HepG2 (cell line): ENCODE results near the gene OTC. TPM values are rescaled to one million over a fixed set of nuclear protein-coding genes. Genes with fewer than 3 reads are reported as not detected.

Experiments
- EHMT2 ChIP-seq: fragments of 200-600 bp; sonication (generic); IDR thresholded peaks from 2 replicates; pipeline ENCODE4 v1.7.0; 2017; ENCODE audit warnings: antibody characterized with exemption, low read depth, low read length, borderline replicate concordance
- ELF4 ChIP-seq: sonication (generic); formaldehyde crosslinking; IDR thresholded peaks from 2 replicates; pipeline ENCODE4 v1.5.0; 2020; ENCODE audit warnings: missing genetic modification reagents, mild to moderate bottlenecking, moderate library complexity, borderline replicate concordance
- EZH2 ChIP-seq: conservative IDR thresholded peaks from 2 replicates; pipeline ENCODE4 v1.6.1; 2012; ENCODE audit warnings: mild to moderate bottlenecking, low read depth, low read length, moderate library complexity
- KDM6A ChIP-seq: IDR thresholded peaks from 2 replicates; pipeline ENCODE4 v1.6.1; 2016; ENCODE audit warnings: low read depth
- MTF2 ChIP-seq: sonication (generic); formaldehyde crosslinking; IDR thresholded peaks from 2 replicates; pipeline ENCODE4 v1.5.0; 2020; ENCODE audit warnings: missing genetic modification reagents, borderline replicate concordance
- MXD1 ChIP-seq: sonication (generic); formaldehyde crosslinking; IDR thresholded peaks from 2 replicates; pipeline ENCODE4 v1.4.0; 2020; ENCODE audit warnings: mild to moderate bottlenecking, missing genetic modification reagents
- PHB2 ChIP-seq: fragments of 450-650 bp; IDR thresholded peaks from 2 replicates; pipeline ENCODE4 v1.6.1; 2018; ENCODE audit not compliant: partially characterized antibody
- SIX4 ChIP-seq: sonication (generic); formaldehyde crosslinking; IDR thresholded peaks from 2 replicates; pipeline ENCODE4 v1.4.0; 2020; ENCODE audit warnings: missing genetic modification reagents
- SMAD3 ChIP-seq: sonication (generic); formaldehyde crosslinking; IDR thresholded peaks from 2 replicates; pipeline ENCODE4 v1.4.0; 2020; ENCODE audit warnings: missing genetic modification reagents
- TP53 ChIP-seq: sonication (generic); formaldehyde crosslinking; conservative IDR thresholded peaks from 2 replicates; pipeline ENCODE4 v1.4.0; 2020; ENCODE audit warnings: missing genetic modification reagents
- ZBTB43 ChIP-seq: sonication (generic); formaldehyde crosslinking; conservative IDR thresholded peaks from 2 replicates; pipeline ENCODE4 v1.4.0; 2020; ENCODE audit warnings: missing genetic modification reagents
- ZNF33A ChIP-seq: sonication (generic); formaldehyde crosslinking; IDR thresholded peaks from 2 replicates; pipeline ENCODE4 v1.5.1; 2020; ENCODE audit warnings: missing genetic modification reagents, mild to moderate bottlenecking, moderate library complexity, borderline replicate concordance
- ZNF367 ChIP-seq: sonication (generic); formaldehyde crosslinking; IDR thresholded peaks from 2 replicates; pipeline ENCODE4 v1.4.0; 2020; ENCODE audit warnings: missing genetic modification reagents, borderline replicate concordance
- ZNF570 ChIP-seq: sonication (generic); formaldehyde crosslinking; IDR thresholded peaks from 2 replicates; pipeline ENCODE4 v1.4.0; 2020; ENCODE audit warnings: mild to moderate bottlenecking, missing genetic modification reagents, borderline replicate concordance
- ZNF619 ChIP-seq: sonication (generic); formaldehyde crosslinking; IDR thresholded peaks from 2 replicates; pipeline ENCODE4 v1.4.0; 2020; ENCODE audit warnings: mild to moderate bottlenecking, missing genetic modification reagents
- ZNF772 ChIP-seq: sonication (generic); formaldehyde crosslinking; IDR thresholded peaks from 2 replicates; pipeline ENCODE4 v1.5.0; 2020; ENCODE audit warnings: mild to moderate bottlenecking, missing genetic modification reagents
- polyA plus RNA-seq, 8 experiments: library from polyadenylated mRNA; depleted of rRNA in 3 of 8; stranded (reverse) in 7 of 8; unstranded in 1 of 8; fragments of >200 nt; fragmentation: Illumina TruSeq in 4 of 8; extraction: Trizol in 4 of 8; gene quantifications; 2 replicates each; pipeline versions ENCODE4 v1.2.1 to v1.2.3, GENCODE V29; 2011 to 2016; ENCODE audit warnings: low read depth in 4 of 8, missing spikeins in 1 of 8, mixed read lengths in 1 of 8; ENCODE audit not compliant: insufficient read depth in 1 of 8
- total RNA-seq, 5 experiments: library from RNA; depleted of rRNA; stranded (reverse); fragments of >200 nt; fragmentation: Illumina TruSeq; extraction: Trizol; gene quantifications; 2 replicates each; pipeline ENCODE4 v1.2.3, GENCODE V29; 2016; ENCODE audit warnings: low read depth in 1 of 5
- TF ChIP-seq, protein P1 (sequence below): sonication (generic); formaldehyde crosslinking; IDR thresholded peaks from 2 replicates; pipeline ENCODE4; 2020; ENCODE audit warnings: missing genetic modification reagents, mild to moderate bottlenecking, borderline replicate concordance
- TF ChIP-seq, protein P2 (sequence below): sonication (generic); formaldehyde crosslinking; IDR thresholded peaks from 2 replicates; pipeline ENCODE4 v1.8.0; 2023; ENCODE audit warnings: mild to moderate bottlenecking, missing genetic modification reagents
- TF ChIP-seq, protein P3 (sequence below): sonication (generic); formaldehyde crosslinking; IDR thresholded peaks from 2 replicates; pipeline ENCODE4 v1.4.0; 2020; ENCODE audit warnings: missing genetic modification reagents

OTC gene
- total and polyA plus RNA-seq, 2 of the 13 experiments (the other 11 are each of a cell fraction or from before 2014, with no cell fraction given): 0.04 to 1.8 TPM

- TF ChIP-seq, protein P1, sequence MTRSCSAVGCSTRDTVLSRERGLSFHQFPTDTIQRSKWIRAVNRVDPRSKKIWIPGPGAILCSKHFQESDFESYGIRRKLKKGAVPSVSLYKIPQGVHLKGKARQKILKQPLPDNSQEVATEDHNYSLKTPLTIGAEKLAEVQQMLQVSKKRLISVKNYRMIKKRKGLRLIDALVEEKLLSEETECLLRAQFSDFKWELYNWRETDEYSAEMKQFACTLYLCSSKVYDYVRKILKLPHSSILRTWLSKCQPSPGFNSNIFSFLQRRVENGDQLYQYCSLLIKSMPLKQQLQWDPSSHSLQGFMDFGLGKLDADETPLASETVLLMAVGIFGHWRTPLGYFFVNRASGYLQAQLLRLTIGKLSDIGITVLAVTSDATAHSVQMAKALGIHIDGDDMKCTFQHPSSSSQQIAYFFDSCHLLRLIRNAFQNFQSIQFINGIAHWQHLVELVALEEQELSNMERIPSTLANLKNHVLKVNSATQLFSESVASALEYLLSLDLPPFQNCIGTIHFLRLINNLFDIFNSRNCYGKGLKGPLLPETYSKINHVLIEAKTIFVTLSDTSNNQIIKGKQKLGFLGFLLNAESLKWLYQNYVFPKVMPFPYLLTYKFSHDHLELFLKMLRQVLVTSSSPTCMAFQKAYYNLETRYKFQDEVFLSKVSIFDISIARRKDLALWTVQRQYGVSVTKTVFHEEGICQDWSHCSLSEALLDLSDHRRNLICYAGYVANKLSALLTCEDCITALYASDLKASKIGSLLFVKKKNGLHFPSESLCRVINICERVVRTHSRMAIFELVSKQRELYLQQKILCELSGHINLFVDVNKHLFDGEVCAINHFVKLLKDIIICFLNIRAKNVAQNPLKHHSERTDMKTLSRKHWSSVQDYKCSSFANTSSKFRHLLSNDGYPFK: peak; percentile 62; the same call in 1 of the 2 replicates
- no peak for TF ChIP-seq TP53 (CRISPR knock-in tag)
- TF ChIP-seq MTF2 (CRISPR knock-in tag): 0 out of 2 replicates have a peak, but pooled peaks have one; percentile 36
- TF ChIP-seq KDM6A: no peak
- no peak for TF ChIP-seq EHMT2
- TF ChIP-seq ZNF367 (CRISPR knock-in tag): no peak
- TF ChIP-seq ZNF772: peak; percentile 77
- no peak; the same call in 1 of the 2 replicates for TF ChIP-seq ELF4
- TF ChIP-seq ZNF619 (CRISPR knock-in tag): 0 out of 2 replicates have a peak, but pooled peaks have one; percentile 27
- no peak for TF ChIP-seq ZNF33A (CRISPR knock-in tag)
- peak; percentile 80; the same call in 1 of the 2 replicates for TF ChIP-seq MXD1 (CRISPR knock-in tag)
- TF ChIP-seq, protein P2, sequence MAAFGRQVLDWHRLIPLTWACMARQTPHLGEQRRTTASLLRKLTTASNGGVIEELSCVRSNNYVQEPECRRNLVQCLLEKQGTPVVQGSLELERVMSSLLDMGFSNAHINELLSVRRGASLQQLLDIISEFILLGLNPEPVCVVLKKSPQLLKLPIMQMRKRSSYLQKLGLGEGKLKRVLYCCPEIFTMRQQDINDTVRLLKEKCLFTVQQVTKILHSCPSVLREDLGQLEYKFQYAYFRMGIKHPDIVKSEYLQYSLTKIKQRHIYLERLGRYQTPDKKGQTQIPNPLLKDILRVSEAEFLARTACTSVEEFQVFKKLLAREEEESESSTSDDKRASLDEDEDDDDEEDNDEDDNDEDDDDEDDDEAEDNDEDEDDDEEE (CRISPR knock-in tag): no peak
- no peak for TF ChIP-seq SIX4
- no peak for TF ChIP-seq PHB2
- no peak for TF ChIP-seq ZNF570 (CRISPR knock-in tag)
- no peak for TF ChIP-seq EZH2
- TF ChIP-seq ZBTB43 (CRISPR knock-in tag): no peak
- no peak for TF ChIP-seq SMAD3 (CRISPR knock-in tag)
- TF ChIP-seq, protein P3, sequence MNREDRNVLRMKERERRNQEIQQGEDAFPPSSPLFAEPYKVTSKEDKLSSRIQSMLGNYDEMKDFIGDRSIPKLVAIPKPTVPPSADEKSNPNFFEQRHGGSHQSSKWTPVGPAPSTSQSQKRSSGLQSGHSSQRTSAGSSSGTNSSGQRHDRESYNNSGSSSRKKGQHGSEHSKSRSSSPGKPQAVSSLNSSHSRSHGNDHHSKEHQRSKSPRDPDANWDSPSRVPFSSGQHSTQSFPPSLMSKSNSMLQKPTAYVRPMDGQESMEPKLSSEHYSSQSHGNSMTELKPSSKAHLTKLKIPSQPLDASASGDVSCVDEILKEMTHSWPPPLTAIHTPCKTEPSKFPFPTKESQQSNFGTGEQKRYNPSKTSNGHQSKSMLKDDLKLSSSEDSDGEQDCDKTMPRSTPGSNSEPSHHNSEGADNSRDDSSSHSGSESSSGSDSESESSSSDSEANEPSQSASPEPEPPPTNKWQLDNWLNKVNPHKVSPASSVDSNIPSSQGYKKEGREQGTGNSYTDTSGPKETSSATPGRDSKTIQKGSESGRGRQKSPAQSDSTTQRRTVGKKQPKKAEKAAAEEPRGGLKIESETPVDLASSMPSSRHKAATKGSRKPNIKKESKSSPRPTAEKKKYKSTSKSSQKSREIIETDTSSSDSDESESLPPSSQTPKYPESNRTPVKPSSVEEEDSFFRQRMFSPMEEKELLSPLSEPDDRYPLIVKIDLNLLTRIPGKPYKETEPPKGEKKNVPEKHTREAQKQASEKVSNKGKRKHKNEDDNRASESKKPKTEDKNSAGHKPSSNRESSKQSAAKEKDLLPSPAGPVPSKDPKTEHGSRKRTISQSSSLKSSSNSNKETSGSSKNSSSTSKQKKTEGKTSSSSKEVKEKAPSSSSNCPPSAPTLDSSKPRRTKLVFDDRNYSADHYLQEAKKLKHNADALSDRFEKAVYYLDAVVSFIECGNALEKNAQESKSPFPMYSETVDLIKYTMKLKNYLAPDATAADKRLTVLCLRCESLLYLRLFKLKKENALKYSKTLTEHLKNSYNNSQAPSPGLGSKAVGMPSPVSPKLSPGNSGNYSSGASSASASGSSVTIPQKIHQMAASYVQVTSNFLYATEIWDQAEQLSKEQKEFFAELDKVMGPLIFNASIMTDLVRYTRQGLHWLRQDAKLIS (CRISPR knock-in tag): no peak
Observed at GRCh38 chrX:38327007-38327774, 25.2 kb upstream of the OTC start, which contains the start of gene RPGR (continued).
